Measurements from ENCODE around the gene ILDR2. TPM values are rescaled to one million over a fixed set of nuclear protein-coding genes. Genes with fewer than 3 reads are reported as not detected.

Gene ILDR2
- total and polyA plus RNA-seq, 2 experiments from 2014 or later: not detected

DNA sequence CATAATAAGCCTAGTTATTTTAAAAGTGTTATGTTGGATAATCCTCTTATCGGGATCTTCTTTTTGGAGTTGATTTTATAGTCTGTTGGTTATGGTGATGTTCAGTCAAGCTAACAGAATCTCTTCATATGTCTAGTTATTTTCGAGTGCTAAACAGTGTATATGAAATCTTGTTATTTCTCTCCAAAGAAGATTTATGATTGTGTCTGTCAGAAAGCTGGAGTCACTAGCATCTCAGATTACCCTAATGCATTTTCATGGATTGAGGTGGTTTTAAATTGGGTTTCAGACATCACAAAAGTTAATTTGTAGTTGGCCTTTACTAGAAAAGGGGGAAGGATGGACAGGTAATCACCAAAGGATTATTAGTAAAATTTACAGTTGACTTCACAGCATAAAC, 27.0 kb upstream of the ILDR2 start:
- no peaks in the 10 kb centered on the region for H3K36me3 ChIP-seq (ENCODE audit: low read depth)
- no peaks in the 10 kb centered on the region for H3K9me3 ChIP-seq (ENCODE audit: low read depth)
- H4K20me1 ChIP-seq (ENCODE audit: insufficient read depth): no peaks in the 10 kb centered on the region
- H3K4me3 ChIP-seq: no peak overlapping the region
- WGBS, 2 experiments (ENCODE audit: low coverage in 1 of 2, low lambda C conversion rate in 2 of 2, missing lambda C conversion rate in 2 of 2): 36 to 45% methylated on average over 2 of the region's 2 CpGs
- no peaks in the 10 kb centered on the region for H3K79me2 ChIP-seq (ENCODE audit: insufficient read depth)
- no peak overlapping the region for H2AFZ ChIP-seq
- H3K9ac ChIP-seq: no peak overlapping the region
- in situ Hi-C loops (cut with MboI): no loop called here
- DNase-seq: no peak
- TF ChIP-seq EZH2phosphoT487 (IDR thresholded peaks at IDR 0.05; ENCODE audit: insufficient read depth, low read depth) (no peak), EZH2 (IDR thresholded peaks at IDR 0.05; ENCODE audit: insufficient read depth, poor library complexity, severe bottlenecking) (no peak)
- no peak overlapping the region for H3K27ac ChIP-seq
- H3K9me2 ChIP-seq (ENCODE audit: insufficient read depth): no peaks in the 10 kb centered on the region
- H3K27me3 ChIP-seq (replicated peaks; ENCODE audit: insufficient read depth): no peaks in the 10 kb centered on the region
- H3F3A ChIP-seq (ENCODE audit: insufficient read depth): no peaks in the 10 kb centered on the region
- H3K4me2 ChIP-seq (ENCODE audit: unreplicated experiment): no peak overlapping the region
- no peaks in the 10 kb centered on the region for H3K4me1 ChIP-seq (ENCODE audit: insufficient read depth)

DNA sequence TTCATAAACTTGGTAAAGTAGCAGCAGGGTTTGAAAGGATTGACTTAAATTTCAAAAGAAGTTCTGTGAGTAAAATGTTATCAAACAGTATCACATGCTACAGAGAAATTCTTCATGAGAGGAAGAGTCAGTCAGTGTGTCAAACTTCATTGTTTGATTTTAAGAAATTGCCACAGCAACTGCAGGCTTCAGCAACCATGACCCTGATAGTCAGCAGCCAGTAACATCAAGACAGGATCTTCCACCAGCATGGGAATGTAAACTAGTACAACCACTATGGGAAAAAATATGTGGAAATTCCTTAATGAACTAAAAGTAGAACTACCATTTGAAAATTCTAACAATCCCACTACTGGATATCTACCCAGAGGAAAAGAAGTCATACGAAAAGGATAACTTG, 25.2 kb upstream of the ILDR2 start:
- H3K4me2 ChIP-seq (ENCODE audit: unreplicated experiment): no peak overlapping the region

DNA sequence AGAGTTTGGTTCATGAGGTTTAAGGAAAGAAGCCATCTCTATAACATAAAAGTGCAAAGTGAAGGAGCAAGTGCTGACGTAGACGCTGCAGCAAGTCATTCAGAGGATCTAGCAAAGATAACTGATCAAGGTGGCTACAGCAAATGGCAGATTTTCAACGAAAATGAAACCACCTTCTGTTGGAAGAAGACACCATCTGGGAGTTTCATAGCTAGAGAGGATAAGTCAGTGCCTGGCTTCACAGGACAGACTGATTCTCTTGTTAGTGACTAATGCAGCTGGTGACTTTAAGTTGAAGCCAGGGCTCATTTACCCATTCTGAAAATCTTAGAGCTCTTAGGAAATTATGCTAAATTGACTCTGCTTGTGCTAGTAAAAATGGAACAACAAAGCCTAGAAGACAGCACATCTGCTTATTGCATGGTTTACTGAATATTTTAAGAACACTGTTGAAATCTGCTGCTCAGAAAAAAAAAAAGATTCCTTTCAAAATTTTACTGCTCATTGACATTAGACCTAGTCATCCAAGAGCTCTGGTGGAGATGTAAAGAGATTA, 24.2 kb upstream of the ILDR2 start:
- no peak overlapping the region for H3K4me3 ChIP-seq
- no peaks in the 10 kb centered on the region for H3K79me2 ChIP-seq (ENCODE audit: insufficient read depth)
- H3F3A ChIP-seq (ENCODE audit: insufficient read depth): no peaks in the 10 kb centered on the region
- no peak for TF ChIP-seq EZH2phosphoT487 (IDR thresholded peaks at IDR 0.05; ENCODE audit: insufficient read depth, low read depth)
- H3K27ac ChIP-seq: no peak overlapping the region
- in situ Hi-C loops (cut with MboI): no loop called here
- no peaks in the 10 kb centered on the region for H3K9me2 ChIP-seq (ENCODE audit: insufficient read depth)
- DNase-seq: no peak
- H2AFZ ChIP-seq: no peak overlapping the region
- H3K9ac ChIP-seq: no peak overlapping the region
- no peaks in the 10 kb centered on the region for H3K27me3 ChIP-seq (replicated peaks; ENCODE audit: insufficient read depth)
- H4K20me1 ChIP-seq (ENCODE audit: insufficient read depth): no peaks in the 10 kb centered on the region
- whole genome bisulfite sequencing, 2 experiments (ENCODE audit: low coverage in 1 of 2, low lambda C conversion rate in 2 of 2, missing lambda C conversion rate in 2 of 2): 6 to 16% methylated on average over 3 of the region's 3 CpGs
- H3K4me2 ChIP-seq (ENCODE audit: unreplicated experiment): no peak overlapping the region
- H3K36me3 ChIP-seq (ENCODE audit: low read depth): no peaks in the 10 kb centered on the region
- H3K9me3 ChIP-seq (ENCODE audit: low read depth): no peaks in the 10 kb centered on the region
- no peaks in the 10 kb centered on the region for H3K4me1 ChIP-seq (ENCODE audit: insufficient read depth)

More for the DNA sequence above, 25.2 kb upstream of the ILDR2 start:
- H3K79me2 ChIP-seq (ENCODE audit: insufficient read depth): no peaks in the 10 kb centered on the region
- no peak for DNase-seq
- WGBS, 2 experiments (ENCODE audit: low coverage in 1 of 2, low lambda C conversion rate in 2 of 2, missing lambda C conversion rate in 2 of 2): 17 to 22% methylated on average over 1 of the region's 1 CpG
- no peaks in the 10 kb centered on the region for H3K9me3 ChIP-seq (ENCODE audit: low read depth)
- H3K27me3 ChIP-seq (replicated peaks; ENCODE audit: insufficient read depth): no peaks in the 10 kb centered on the region
- no peak overlapping the region for H3K9ac ChIP-seq
- TF ChIP-seq EZH2 (IDR thresholded peaks at IDR 0.05; ENCODE audit: insufficient read depth, poor library complexity, severe bottlenecking): no peak
- TF ChIP-seq EZH2phosphoT487 (IDR thresholded peaks at IDR 0.05; ENCODE audit: insufficient read depth, low read depth): no peak
- H3F3A ChIP-seq (ENCODE audit: insufficient read depth): no peaks in the 10 kb centered on the region
- H3K27ac ChIP-seq: no peak overlapping the region
- no peak overlapping the region for H3K4me3 ChIP-seq
- no peaks in the 10 kb centered on the region for H4K20me1 ChIP-seq (ENCODE audit: insufficient read depth)
- H2AFZ ChIP-seq: no peak overlapping the region
- no peaks in the 10 kb centered on the region for H3K9me2 ChIP-seq (ENCODE audit: insufficient read depth)
- in situ Hi-C loops (cut with MboI): no loop called here
- no peaks in the 10 kb centered on the region for H3K4me1 ChIP-seq (ENCODE audit: insufficient read depth)
- no peaks in the 10 kb centered on the region for H3K36me3 ChIP-seq (ENCODE audit: low read depth)

DNA sequence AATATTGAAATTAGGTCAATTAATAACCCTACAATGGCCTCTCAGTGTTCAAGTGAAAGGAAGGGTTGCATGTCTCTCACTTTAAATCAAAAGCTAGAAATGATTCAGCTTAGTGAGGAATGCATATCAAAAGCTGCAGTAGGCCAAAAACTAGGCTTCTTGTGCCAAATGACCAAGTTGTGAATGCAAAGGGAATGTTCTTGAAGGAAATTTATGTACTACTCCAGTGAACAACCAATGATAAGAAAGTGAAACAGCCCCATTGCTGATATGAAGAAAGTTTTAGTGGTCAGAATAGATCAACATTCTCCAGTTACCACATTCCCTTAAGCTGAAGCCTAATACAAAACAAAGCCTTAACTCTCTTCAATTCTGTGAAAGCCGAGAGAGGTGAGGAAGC, 23.7 kb upstream of the ILDR2 start:
- no peak for TF ChIP-seq EZH2phosphoT487 (IDR thresholded peaks at IDR 0.05; ENCODE audit: insufficient read depth, low read depth)
- TF ChIP-seq EZH2 (IDR thresholded peaks at IDR 0.05; ENCODE audit: insufficient read depth, poor library complexity, severe bottlenecking): no peak
- no peaks in the 10 kb centered on the region for H3K27me3 ChIP-seq (replicated peaks; ENCODE audit: insufficient read depth)
- in situ Hi-C loops (cut with MboI): no loop called here
- no peak overlapping the region for H3K4me2 ChIP-seq (ENCODE audit: unreplicated experiment)
- no peak overlapping the region for H3K27ac ChIP-seq
- H3K4me1 ChIP-seq (ENCODE audit: insufficient read depth): no peaks in the 10 kb centered on the region
- no peak for DNase-seq
- H3K9me3 ChIP-seq (ENCODE audit: low read depth): no peaks in the 10 kb centered on the region
- H3K36me3 ChIP-seq (ENCODE audit: low read depth): no peaks in the 10 kb centered on the region
- H3F3A ChIP-seq (ENCODE audit: insufficient read depth): no peaks in the 10 kb centered on the region
- H4K20me1 ChIP-seq (ENCODE audit: insufficient read depth): no peaks in the 10 kb centered on the region
- no peak overlapping the region for H3K9ac ChIP-seq
- no peaks in the 10 kb centered on the region for H3K79me2 ChIP-seq (ENCODE audit: insufficient read depth)
- no peaks in the 10 kb centered on the region for H3K9me2 ChIP-seq (ENCODE audit: insufficient read depth)
- H2AFZ ChIP-seq: no peak overlapping the region
- H3K4me3 ChIP-seq: no peak overlapping the region
- 0 to 36% methylated on average over 1 of the region's 1 CpG for WGBS, 2 experiments (ENCODE audit: low coverage in 1 of 2, low lambda C conversion rate in 2 of 2, missing lambda C conversion rate in 2 of 2)

Data from GM23248 (cell line).